ENCODE results near the gene ENTREP3. TPM values are rescaled to one million over a fixed set of nuclear protein-coding genes. Genes with fewer than 3 reads are reported as not detected.

ENTREP3 gene
- total RNA-seq, 2 experiments from 2014 or later, result 41.1 to 42.2 TPM

DNA sequence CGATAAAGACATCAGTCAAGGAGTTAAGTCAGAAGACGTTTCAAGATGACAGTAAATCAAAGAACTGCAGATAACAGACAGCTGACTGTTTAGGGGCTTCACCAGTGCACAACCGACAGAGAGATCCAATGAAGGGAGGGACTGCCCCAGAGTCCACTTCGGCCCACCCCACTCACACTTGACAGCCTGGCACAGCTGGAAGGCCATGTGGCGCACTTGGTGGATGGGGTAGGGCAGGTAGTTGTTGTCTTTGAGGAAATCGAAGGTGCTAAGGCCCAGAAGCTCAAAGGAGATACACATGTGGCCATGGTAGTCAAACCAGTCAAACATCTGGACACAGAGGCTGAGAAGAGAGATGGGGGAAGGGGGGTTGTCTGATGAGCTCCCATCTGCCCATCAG, 11.3 kb upstream of the ENTREP3 start:
- peaks cover 24% of the 10 kb centered on the region for H3K4me1 Mint-ChIP-seq (ENCODE audit: low read depth)
- DNase-seq (no peak), ATAC-seq (no peak)
- TF ChIP-seq, protein P1, sequence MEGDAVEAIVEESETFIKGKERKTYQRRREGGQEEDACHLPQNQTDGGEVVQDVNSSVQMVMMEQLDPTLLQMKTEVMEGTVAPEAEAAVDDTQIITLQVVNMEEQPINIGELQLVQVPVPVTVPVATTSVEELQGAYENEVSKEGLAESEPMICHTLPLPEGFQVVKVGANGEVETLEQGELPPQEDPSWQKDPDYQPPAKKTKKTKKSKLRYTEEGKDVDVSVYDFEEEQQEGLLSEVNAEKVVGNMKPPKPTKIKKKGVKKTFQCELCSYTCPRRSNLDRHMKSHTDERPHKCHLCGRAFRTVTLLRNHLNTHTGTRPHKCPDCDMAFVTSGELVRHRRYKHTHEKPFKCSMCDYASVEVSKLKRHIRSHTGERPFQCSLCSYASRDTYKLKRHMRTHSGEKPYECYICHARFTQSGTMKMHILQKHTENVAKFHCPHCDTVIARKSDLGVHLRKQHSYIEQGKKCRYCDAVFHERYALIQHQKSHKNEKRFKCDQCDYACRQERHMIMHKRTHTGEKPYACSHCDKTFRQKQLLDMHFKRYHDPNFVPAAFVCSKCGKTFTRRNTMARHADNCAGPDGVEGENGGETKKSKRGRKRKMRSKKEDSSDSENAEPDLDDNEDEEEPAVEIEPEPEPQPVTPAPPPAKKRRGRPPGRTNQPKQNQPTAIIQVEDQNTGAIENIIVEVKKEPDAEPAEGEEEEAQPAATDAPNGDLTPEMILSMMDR (IDR thresholded peaks at IDR 0.05), result no peak
- H3K36me3 Mint-ChIP-seq (ENCODE audit: low read depth), result peaks cover 86% of the 10 kb centered on the region
- no peak overlapping the region for H3K4me3 Mint-ChIP-seq
- intact Hi-C loops (cut with micrococcal nuclease), result no loop called here
- H3K27ac Mint-ChIP-seq, result peak overlapping the region; percentile 32
- H3K27me3 Mint-ChIP-seq, result no peaks in the 10 kb centered on the region
- POLR2A ChIA-PET, result interaction anchor here (1.0 to 3.2 kb wide), 2 partner anchors 16 to 73 kb away, joined by 3 to 16 read pairs; no protein-coding TSS in a partner anchor
- no peaks in the 10 kb centered on the region for H3K9me3 Mint-ChIP-seq
- CTCF ChIA-PET, result interaction anchor here (0.8 to 18.9 kb wide), 5 partner anchors 10 to 60 kb away, joined by 4 to 232 read pairs (median 4); no protein-coding TSS in a partner anchor

- ATAC-seq (no peak), DNase-seq (no peak)
- TF ChIP-seq, protein P1 (IDR thresholded peaks at IDR 0.05), result no peak
- H3K4me1 Mint-ChIP-seq (ENCODE audit: low read depth), result peaks cover 29% of the 10 kb centered on the region
- peak overlapping the region; percentile 96 for H3K4me3 Mint-ChIP-seq
- intact Hi-C loops (cut with micrococcal nuclease), result loop anchor here (5.0 kb wide), 1 partner anchor 44 kb away; the partner anchor contains the start of gene FDPS
- H3K27ac Mint-ChIP-seq, result peak overlapping the region; percentile 89
- ChIA-PET POLR2A (interaction anchor here (1.4 to 4.7 kb wide), 2 partner anchors 9 to 19 kb away, joined by 3 to 37 read pairs; partner anchors contain the start of gene CLK2), CTCF (interaction anchor here (0.9 to 18.9 kb wide), 3 partner anchors 9 to 69 kb away, joined by 3 to 232 read pairs (median 3); no protein-coding TSS in a partner anchor)
- H3K36me3 Mint-ChIP-seq (ENCODE audit: low read depth), result peaks cover 80% of the 10 kb centered on the region
- no peaks in the 10 kb centered on the region for H3K9me3 Mint-ChIP-seq
- H3K27me3 Mint-ChIP-seq, result no peaks in the 10 kb centered on the region
Observed at GRCh38 chr1:155263067-155263466, 7.8 kb upstream of the ENTREP3 start.

- TF ChIP-seq, protein P1 (IDR thresholded peaks at IDR 0.05), result no peak
- Mint-ChIP-seq H3K27me3 (no peaks in the 10 kb centered on the region), H3K27ac (peak within 1 kb of the TSS; percentile 89), H3K4me1 (ENCODE audit: low read depth) (peaks cover 29% of the 10 kb centered on the region), H3K9me3 (no peaks in the 10 kb centered on the region), H3K4me3 (peak within 1 kb of the TSS; percentile 96), H3K36me3 (ENCODE audit: low read depth) (peaks cover 76% of the 10 kb centered on the region)
- intact Hi-C loops (cut with micrococcal nuclease), result loop anchor here (5.0 kb wide), 1 partner anchor 45 kb away; the partner anchor contains the start of gene FDPS
- CTCF ChIA-PET, result interaction anchor here (0.7 to 18.9 kb wide), 8 partner anchors 8 to 87 kb away, joined by 3 to 232 read pairs (median 3); partner anchors contain the start of genes FDPS, MTX1 and THBS3
- DNase-seq, result peak; percentile 97
- ATAC-seq, result peak; percentile 93
- POLR2A ChIA-PET, result interaction anchor here (0.6 to 4.7 kb wide), 11 partner anchors 8 to 60 kb away, joined by 3 to 37 read pairs (median 3); partner anchors contain the start of genes CLK2 and MTX1
Observed at GRCh38 chr1:155261852-155262673, 6.8 kb upstream of the ENTREP3 start, which contains the start of gene SCAMP3. TSS of gene SCAMP3 (minus strand) at chr1:155262360. CDS start at chr1:155262151, 209 bp downstream.

- intact Hi-C loops (cut with micrococcal nuclease), result loop anchor here (5.0 kb wide), 1 partner anchor 46 kb away; the partner anchor contains the start of gene FDPS
- ChIA-PET CTCF (interaction anchor here (0.9 to 18.9 kb wide), 8 partner anchors 9 to 87 kb away, joined by 3 to 232 read pairs (median 4); partner anchors contain the start of genes FDPS, MTX1 and THBS3), POLR2A (interaction anchor here (0.6 to 4.7 kb wide), 11 partner anchors 10 to 62 kb away, joined by 3 to 37 read pairs (median 3); partner anchors contain the start of genes CLK2, MTX1 and RUSC1)
- Mint-ChIP-seq H3K36me3 (ENCODE audit: low read depth) (peaks cover 76% of the 10 kb centered on the region), H3K9me3 (no peaks in the 10 kb centered on the region), H3K4me3 (peak overlapping the region; percentile 96), H3K4me1 (ENCODE audit: low read depth) (peaks cover 31% of the 10 kb centered on the region), H3K27ac (peak overlapping the region; percentile 89), H3K27me3 (no peaks in the 10 kb centered on the region)
- peak; percentile 43 for ATAC-seq
- DNase-seq, result peak; percentile 47
- TF ChIP-seq, protein P1 (IDR thresholded peaks at IDR 0.05), result peak; percentile 17
Observed at GRCh38 chr1:155261493-155261851, 6.2 kb upstream of the ENTREP3 start.
